ENCODE data around the gene COX20. TPM values are rescaled to one million over a fixed set of nuclear protein-coding genes. Genes with fewer than 3 reads are reported as not detected.

The COX20 gene
- total RNA-seq, 1 donor from 2014 or later, result 68.8 TPM

DNA sequence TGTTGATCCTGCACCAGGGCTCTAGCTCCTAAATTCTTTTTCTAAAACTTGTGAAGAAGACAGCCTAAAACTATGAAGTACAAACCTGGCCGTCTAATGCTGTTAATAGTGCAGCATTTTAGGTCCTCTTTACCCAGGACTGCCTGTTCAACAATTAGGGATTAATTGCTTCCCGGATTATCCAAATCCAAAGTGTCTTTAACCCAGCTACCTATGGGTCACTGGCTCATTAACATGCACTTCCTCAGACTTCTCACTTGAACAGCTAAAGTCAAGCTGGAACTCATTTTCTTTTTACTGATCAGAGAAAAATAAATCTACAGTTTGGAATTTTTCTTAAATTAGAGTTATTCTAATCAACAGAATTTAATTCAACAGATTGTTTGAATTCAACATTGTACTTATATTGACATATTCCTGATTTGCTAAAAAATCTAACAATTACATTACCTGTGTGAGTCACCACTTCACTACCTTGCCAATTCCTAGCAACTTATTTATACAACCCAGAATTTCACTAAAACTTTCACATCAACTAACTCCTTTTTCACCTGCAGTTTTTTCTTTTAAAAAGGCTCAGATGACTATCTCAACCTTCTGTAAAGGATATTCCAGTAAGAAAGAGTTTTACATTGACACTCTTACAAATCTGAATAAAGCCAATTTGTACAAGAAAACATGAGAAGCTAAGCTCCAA, 25.6 kb downstream of the COX20 start:
- Histone ChIP-seq H3K9me3 (replicated peaks) (no peaks in the 10 kb centered on the region), H3K36me3 (peaks cover 48% of the 10 kb centered on the region), H3K4me3 (peak overlapping the region; percentile 99), H3K4me1 (peaks cover 91% of the 10 kb centered on the region), H3K27ac (replicated peaks) (peak overlapping the region; percentile 100), H3K27me3 (ENCODE audit: low read depth) (no peaks in the 10 kb centered on the region)
- DNase-seq, result no peak
- TF ChIP-seq, protein P1, sequence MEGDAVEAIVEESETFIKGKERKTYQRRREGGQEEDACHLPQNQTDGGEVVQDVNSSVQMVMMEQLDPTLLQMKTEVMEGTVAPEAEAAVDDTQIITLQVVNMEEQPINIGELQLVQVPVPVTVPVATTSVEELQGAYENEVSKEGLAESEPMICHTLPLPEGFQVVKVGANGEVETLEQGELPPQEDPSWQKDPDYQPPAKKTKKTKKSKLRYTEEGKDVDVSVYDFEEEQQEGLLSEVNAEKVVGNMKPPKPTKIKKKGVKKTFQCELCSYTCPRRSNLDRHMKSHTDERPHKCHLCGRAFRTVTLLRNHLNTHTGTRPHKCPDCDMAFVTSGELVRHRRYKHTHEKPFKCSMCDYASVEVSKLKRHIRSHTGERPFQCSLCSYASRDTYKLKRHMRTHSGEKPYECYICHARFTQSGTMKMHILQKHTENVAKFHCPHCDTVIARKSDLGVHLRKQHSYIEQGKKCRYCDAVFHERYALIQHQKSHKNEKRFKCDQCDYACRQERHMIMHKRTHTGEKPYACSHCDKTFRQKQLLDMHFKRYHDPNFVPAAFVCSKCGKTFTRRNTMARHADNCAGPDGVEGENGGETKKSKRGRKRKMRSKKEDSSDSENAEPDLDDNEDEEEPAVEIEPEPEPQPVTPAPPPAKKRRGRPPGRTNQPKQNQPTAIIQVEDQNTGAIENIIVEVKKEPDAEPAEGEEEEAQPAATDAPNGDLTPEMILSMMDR (IDR thresholded peaks at IDR 0.05; ENCODE audit: borderline replicate concordance), result no peak
- intact Hi-C loops (cut with micrococcal nuclease), result loop anchor here (10.0 kb wide), 1 partner anchor 184 kb away; no protein-coding TSS in a partner anchor

DNA sequence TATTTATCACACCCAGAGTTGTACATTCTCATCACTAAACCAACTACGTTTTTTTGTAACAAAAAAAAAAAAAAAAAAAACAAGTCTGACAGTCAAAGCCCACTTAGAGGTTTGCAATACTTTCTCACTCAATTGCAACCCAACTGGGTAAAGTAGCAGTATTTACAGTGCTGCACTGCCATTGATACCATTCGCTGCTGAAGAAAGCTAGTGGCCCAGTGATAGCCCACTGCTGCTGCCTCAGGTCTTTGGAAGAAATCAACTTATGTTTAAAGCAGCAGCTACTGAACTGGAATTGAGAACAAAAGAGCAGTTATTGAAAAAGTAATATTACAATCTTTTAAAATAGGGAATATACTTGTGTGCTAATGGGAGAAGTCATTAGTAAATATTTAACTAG, 26.2 kb downstream of the COX20 start:
- H3K9me3 ChIP-seq (replicated peaks), result no peaks in the 10 kb centered on the region
- H3K27ac ChIP-seq (replicated peaks), result peak overlapping the region; percentile 100
- no peak for DNase-seq
- TF ChIP-seq, protein P1 (IDR thresholded peaks at IDR 0.05; ENCODE audit: borderline replicate concordance), result no peak
- peaks cover 42% of the 10 kb centered on the region for H3K36me3 ChIP-seq
- intact Hi-C loops (cut with micrococcal nuclease), result loop anchor here (2.0 to 10.0 kb wide), 2 partner anchors 109 to 183 kb away; no protein-coding TSS in a partner anchor
- no peaks in the 10 kb centered on the region for H3K27me3 ChIP-seq (ENCODE audit: low read depth)
- peak overlapping the region; percentile 99 for H3K4me3 ChIP-seq
- peaks cover 91% of the 10 kb centered on the region for H3K4me1 ChIP-seq

DNA sequence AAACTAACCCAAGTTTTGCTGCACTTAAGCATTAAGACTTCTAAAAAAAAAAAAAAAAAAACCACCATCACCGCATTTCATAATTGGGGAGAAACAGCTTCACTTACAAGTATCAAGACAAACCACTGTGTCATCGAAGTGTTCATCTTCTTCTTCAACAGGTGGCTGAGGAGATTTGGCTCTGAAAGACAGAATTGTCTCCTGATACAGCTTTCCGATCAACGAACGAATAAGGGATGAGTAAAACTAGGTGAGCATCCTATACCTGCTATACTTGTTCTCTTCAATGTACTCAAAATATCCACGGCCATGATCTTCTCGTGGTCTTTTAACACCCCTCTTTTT, 26.9 kb downstream of the COX20 start:
- no peaks in the 10 kb centered on the region for H3K27me3 ChIP-seq (ENCODE audit: low read depth)
- H3K27ac ChIP-seq (replicated peaks), result peak overlapping the region; percentile 100
- peaks cover 89% of the 10 kb centered on the region for H3K4me1 ChIP-seq
- intact Hi-C loops (cut with micrococcal nuclease), result loop anchor here (2.0 to 10.0 kb wide), 2 partner anchors 108 to 182 kb away; no protein-coding TSS in a partner anchor
- TF ChIP-seq, protein P1 (IDR thresholded peaks at IDR 0.05; ENCODE audit: borderline replicate concordance), result no peak
- peaks cover 35% of the 10 kb centered on the region for H3K36me3 ChIP-seq
- peak overlapping the region; percentile 99 for H3K4me3 ChIP-seq
- no peaks in the 10 kb centered on the region for H3K9me3 ChIP-seq (replicated peaks)
- no peak for DNase-seq

DNA sequence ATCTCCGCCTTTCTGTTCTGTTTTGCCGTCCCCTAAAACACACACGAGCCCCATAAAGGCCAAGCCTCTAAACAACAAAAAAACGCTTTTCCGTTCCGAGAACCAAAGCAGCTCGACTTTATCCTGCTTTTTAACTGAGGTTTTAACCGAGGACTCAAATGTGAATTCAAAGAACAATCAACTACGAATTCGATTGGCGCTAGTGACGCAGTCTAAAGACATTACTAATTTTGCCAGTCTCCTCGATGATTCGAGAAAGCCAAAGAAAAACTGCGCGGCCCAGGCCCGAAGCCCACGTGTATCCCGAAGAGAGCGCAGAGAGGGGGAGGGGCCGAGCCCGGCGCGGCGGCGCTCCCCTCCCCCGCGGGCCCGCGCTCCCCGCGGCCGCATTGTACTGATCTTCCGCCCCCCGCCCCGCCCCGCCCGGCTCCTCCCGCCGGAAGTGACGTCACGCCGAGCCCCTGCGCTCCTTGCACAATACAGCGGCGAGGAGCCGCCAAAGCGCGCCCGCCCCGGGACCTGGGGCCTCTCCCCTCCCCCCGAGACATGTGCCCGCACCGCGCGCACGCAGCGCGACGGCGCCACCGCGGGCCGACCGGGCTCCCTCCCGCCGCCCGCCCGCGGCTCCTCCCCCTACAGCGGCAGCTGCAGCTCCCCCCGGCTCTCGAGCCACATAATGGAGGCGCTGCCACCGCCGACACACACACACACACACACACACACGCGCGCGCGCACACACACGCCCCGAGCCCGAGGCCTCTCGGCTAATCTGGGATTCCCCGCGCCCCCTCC, 27.4 kb downstream of the COX20 start:
- peak; percentile 99 for DNase-seq
- TF ChIP-seq, protein P1 (IDR thresholded peaks at IDR 0.05; ENCODE audit: borderline replicate concordance), result no peak

DNA sequence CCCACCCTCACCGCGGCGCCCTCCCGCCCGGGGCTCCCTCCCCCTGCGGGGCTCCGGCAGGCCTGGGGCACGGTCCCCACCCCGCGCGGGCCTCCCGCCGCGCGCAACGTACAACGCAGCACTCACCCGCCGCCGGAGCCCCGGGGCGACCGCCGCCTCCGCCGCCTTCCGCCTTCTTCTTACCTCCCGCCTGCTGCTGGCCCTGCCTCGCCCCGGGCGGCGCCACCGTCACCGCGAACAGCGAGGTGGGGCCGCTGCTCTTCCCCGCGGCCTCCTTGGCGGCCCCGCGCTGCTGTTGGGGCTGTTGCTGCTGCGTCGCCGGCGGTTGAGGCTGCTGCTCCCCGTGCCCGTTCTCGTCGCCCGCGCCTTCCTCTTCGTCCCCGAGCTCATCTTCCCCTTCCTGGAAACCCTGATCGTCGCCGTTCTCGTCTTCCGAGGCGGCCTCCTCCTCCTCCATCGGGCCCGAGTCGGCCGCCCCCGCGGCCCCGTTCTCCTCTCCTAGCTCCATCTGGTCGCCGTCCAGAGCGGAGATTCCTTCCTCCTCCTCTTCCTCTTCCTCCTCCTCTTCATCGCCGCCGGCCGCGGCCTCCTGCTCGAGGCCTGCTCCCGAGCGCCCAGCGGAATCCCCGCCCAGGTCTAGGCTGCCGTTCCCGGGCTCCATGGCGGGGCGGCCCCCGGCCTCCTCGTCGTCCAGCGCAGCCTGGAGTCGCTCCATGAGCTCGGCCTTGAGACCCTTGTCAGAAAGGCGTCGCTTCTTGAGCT, 28.2 kb downstream of the COX20 start:
- peak overlapping the region; percentile 99 for H3K4me3 ChIP-seq
- no peaks in the 10 kb centered on the region for H3K9me3 ChIP-seq (replicated peaks)
- H3K27me3 ChIP-seq (ENCODE audit: low read depth), result no peaks in the 10 kb centered on the region
- TF ChIP-seq, protein P1 (IDR thresholded peaks at IDR 0.05; ENCODE audit: borderline replicate concordance), result no peak
- peak overlapping the region; percentile 100 for H3K27ac ChIP-seq (replicated peaks)
- H3K4me1 ChIP-seq, result peaks cover 75% of the 10 kb centered on the region
- intact Hi-C loops (cut with micrococcal nuclease), result loop anchor here (2.0 to 10.0 kb wide), 2 partner anchors 107 to 181 kb away; no protein-coding TSS in a partner anchor
- H3K36me3 ChIP-seq, result peaks cover 22% of the 10 kb centered on the region
- DNase-seq, result peak; percentile 35

More for the DNA sequence above, 27.4 kb downstream of the COX20 start:
- H3K27me3 ChIP-seq (ENCODE audit: low read depth), result no peaks in the 10 kb centered on the region
- H3K27ac ChIP-seq (replicated peaks), result peak overlapping the region; percentile 100
- H3K9me3 ChIP-seq (replicated peaks), result no peaks in the 10 kb centered on the region
- peak overlapping the region; percentile 99 for H3K4me3 ChIP-seq
- intact Hi-C loops (cut with micrococcal nuclease), result loop anchor here (2.0 to 10.0 kb wide), 2 partner anchors 108 to 182 kb away; no protein-coding TSS in a partner anchor
- peaks cover 30% of the 10 kb centered on the region for H3K36me3 ChIP-seq
- H3K4me1 ChIP-seq, result peaks cover 83% of the 10 kb centered on the region

Measured in left ventricle myocardium inferior (tissue), 1 donor.